HG02840 (cell line): ENCODE data around the gene KCNMB4.
"Not testable (repeated sequence)": the region's sequence is repeated elsewhere in the genome, so short reads cannot be mapped to it uniquely, and the experiment has no call there.

ENCODE experiments used
- ATAC-seq: cut with Tn5 transposase; IDR thresholded peaks from one replicate; pipeline ENCODE4 v1.9.1; 2021; ENCODE audit warnings: mild to moderate bottlenecking, moderate library complexity, moderate number of reproducible peaks; ENCODE audit not compliant: unreplicated experiment, low FRiP score

The KCNMB4 gene

GRCh38 chr12:70367258-70368141 is 1.4 kb downstream of the KCNMB4 start:
- ATAC-seq: no peak

DNA sequence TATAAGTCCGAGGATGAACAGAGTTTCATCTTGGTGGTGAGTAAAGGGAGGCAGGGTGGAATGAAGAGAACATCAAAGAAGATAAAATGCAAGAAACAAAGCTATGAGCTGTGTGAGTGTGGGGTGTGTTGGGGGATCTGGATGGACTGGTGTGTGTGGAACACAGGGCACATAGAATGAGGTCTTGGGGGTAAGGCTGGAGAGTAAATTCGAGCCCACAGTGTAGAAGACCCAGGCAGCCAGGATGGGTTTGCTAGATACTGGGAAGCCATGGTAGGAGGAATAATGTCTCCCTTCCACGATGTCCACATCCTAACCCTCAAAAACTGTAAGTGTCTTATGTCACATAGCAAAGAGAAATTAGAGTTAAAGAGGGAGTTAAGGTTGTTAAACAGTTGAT is 6.8 kb downstream of the KCNMB4 start:
- ATAC-seq: no peak

- no peak for ATAC-seq
Observed at GRCh38 chr12:70379846-70380245, 13.8 kb downstream of the KCNMB4 start.

- ATAC-seq: no peak
Observed at GRCh38 chr12:70383484-70383883, 17.4 kb downstream of the KCNMB4 start.

GRCh38 chr12:70383886-70384285 is 17.8 kb downstream of the KCNMB4 start:
- no peak for ATAC-seq

- no peak for ATAC-seq
Observed at GRCh38 chr12:70386771-70387170, 20.7 kb downstream of the KCNMB4 start.

DNA sequence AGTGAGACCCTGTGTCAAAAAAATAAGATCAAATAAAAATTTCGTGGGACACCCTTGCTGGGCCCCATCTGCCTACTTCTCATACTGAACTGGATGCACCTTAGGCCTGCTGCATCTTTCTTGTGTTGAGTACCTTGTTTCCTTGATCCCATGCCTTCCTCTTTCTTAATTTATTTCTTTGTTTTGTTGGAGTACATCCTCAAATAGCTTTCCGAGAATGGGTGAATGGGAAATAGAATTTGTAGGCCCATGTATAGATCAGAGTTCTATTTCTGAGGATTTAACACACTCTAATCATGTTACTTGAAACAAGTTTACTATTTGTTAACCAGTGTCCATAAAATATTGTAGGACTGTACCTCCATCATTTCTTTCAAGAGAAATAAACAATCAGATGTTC is 23.6 kb downstream of the KCNMB4 start:
- ATAC-seq: no peak

DNA sequence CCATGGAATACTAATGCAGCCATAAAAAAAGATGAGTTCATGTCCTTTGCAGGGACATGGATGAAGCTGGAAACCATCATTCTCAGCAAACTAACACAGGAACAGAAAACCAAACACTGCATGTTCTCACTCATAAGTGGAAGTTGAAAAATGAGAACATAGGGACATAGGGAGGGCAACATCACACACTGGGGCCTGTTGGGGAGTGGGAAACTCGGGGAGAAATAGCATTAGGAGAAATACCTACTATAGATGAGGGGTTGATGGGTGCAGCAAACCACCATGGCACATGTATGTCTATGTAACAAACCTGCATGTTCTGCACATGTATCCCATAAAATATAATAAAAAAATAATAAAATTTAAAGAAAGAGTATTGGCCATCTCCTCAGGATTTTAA is 26.5 kb downstream of the KCNMB4 start:
- not testable (repeated sequence) for ATAC-seq

GRCh38 chr12:70393787-70394499 is 27.9 kb downstream of the KCNMB4 start:
- no peak for ATAC-seq

DNA sequence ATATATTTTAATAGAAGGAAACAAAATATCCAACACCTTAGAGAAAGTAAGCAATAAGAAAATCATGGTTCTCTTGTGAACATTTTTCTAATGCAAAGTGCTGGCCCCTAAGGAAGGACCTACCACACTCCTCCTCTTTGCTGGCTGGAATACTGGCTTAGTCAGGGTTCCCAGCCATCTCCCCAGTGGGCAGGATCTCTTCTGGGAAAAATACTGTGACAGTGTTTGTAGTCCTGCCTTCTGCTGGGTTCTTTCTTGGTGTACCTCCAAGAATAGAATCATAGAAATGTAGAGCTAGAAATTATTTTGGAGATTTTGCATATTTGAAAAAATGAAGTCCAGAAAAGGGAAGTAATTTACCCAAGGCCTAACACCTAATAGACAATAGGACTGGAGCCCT is 31.9 kb downstream of the KCNMB4 start:
- no peak for ATAC-seq

- ATAC-seq: no peak
Observed at GRCh38 chr12:70398862-70399261, 32.8 kb downstream of the KCNMB4 start.

GRCh38 chr12:70399311-70399710 is 33.2 kb downstream of the KCNMB4 start:
- no peak for ATAC-seq

GRCh38 chr12:70400124-70400523 is 34.0 kb downstream of the KCNMB4 start:
- ATAC-seq: no peak

- no peak for ATAC-seq
Observed at GRCh38 chr12:70402597-70402996, 36.5 kb downstream of the KCNMB4 start.

DNA sequence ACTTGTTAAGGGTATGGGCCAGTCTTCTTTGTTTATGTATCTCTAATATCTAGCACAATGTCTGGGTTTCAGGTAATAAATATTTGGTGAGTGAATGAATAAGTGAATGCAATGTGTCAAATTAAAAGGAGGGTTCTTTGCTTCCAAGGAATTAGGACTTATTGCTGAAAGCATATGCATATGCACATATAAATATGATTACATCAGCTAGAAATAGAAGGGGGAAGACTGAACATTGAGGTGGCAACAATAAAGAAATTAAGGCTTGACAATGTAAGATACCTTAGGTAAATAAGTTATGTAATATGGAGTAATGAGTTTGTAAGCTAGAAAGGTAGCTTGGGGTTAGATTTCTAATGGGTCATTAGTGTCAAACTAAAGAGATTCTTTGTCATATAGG is 37.7 kb downstream of the KCNMB4 start:
- ATAC-seq: no peak

GRCh38 chr12:70408004-70408790 is 42.1 kb downstream of the KCNMB4 start:
- no peak for ATAC-seq

DNA sequence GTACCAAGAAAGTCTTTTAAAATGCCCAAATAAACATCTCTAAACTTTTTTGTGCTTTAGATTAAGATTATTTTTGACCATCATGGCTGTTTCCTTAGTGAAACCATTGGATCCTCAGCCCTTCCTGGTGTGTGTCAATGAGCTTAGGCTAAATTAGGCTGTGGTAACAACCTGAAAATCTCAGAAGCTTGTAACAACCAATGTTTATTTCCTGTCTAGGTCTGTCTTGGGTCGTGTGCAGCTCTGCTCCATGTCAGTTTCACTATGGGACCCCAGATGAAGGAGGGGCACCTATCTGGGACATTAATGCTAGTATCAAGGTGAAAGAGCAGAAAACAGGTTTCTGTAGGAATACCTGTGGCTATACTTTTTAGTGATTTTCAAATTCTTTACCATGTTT is 49.9 kb downstream of the KCNMB4 start:
- ATAC-seq: no peak

DNA sequence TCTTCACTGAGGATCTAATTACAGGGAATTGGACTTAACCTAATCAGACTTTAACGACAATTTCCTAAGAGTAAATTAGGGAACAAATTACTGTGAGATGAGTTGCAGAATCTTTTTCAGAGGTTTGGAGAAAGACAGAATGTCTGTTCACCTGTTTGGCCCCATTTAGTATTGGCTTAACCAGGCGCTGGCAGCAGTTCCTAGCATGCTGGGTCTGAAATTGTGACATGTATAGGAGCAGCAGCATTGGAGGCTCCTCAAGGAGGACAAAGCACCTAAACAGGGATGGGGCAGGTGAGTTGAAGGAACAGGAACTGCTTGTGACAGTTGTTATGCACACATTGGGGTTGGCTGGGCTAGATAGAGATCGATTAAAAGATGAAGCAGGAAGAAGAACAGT is 51.0 kb downstream of the KCNMB4 start:
- ATAC-seq: no peak

DNA sequence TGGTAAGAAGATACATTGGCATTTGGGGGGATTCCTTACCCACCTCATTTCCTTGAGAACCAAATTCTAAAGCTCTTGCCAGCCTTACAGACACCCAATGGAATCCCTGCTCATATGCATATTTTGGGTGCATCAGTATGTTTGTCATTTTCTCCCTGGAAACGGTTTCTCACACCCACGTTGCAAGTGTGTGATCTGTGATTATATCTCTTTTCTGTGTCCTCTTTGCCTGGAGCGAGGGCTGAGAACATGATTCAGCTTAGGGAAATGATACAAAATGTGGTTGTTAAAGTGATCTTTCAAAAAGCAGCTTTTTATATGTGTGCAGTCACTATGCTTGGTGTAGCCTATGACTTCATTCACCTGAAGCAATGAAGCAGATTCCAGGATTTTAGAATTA is 52.0 kb downstream of the KCNMB4 start:
- no peak for ATAC-seq

- ATAC-seq: no peak
Observed at GRCh38 chr12:70422631-70423030, 56.5 kb downstream of the KCNMB4 start.

DNA sequence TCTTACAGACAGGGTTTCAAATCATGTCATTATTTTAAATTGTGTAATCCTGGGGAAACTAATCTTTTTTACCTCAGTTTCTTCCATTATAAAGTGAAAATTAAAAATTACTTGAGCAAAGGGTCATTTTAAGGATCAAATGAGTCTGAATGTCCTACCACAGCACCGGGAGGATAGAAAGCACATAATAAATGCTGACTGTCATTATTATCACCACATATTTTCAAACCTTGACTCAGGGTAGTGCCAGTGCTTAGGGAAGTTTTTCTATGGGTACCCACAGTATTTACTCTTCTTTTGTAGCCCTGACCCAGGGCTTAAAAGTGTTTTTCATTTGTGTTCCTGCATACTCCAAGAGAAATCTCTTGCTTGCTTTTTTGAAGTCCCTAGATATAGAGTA is 60.5 kb downstream of the KCNMB4 start:
- ATAC-seq: no peak
